MM.1S (cell line): Measurements from ENCODE around the gene ZNF326.

Source experiments
- DNase-seq: peaks from one replicate; pipeline ENCODE4 v3.0.0-alpha.2; 2015
- H2AFZ ChIP-seq: fragments of 300-600 bp; sonication (generic); 2 replicates; pipeline ENCODE4 v1.6.0; 2016; ENCODE audit warnings: antibody characterized with exemption, low read length
- H3F3A ChIP-seq: fragments of 300-600 bp; sonication (generic); 2 replicates; pipeline ENCODE4 v1.6.1; 2016; ENCODE audit warnings: mild to moderate bottlenecking, antibody characterized with exemption, low read length, moderate library complexity, mixed read lengths; ENCODE audit not compliant: insufficient read depth
- H3K27ac ChIP-seq: fragments of 300-600 bp; sonication (generic); 2 replicates; pipeline ENCODE4 v1.5.1; 2016; ENCODE audit warnings: mild to moderate bottlenecking, low read length
- H3K27me3 ChIP-seq: fragments of 300-600 bp; sonication (generic); replicated peaks from 2 replicates; pipeline ENCODE4 v1.6.0; 2016; ENCODE audit warnings: low read length; ENCODE audit not compliant: insufficient read depth
- H3K36me3 ChIP-seq: fragments of 300-600 bp; sonication (generic); replicated peaks from 2 replicates; pipeline ENCODE4 v1.6.1; 2016; ENCODE audit warnings: mild to moderate bottlenecking, low read length, mixed read lengths; ENCODE audit not compliant: insufficient read depth
- H3K4me1 ChIP-seq: fragments of 300-600 bp; sonication (generic); 2 replicates; pipeline ENCODE4 v1.6.1; 2016; ENCODE audit warnings: low read length, mixed read lengths
- H3K4me2 ChIP-seq: fragments of 300-600 bp; sonication (generic); 2 replicates; pipeline ENCODE4 v1.6.0; 2016; ENCODE audit warnings: low read depth, low read length
- H3K4me3 ChIP-seq: fragments of 300-600 bp; sonication (generic); 2 replicates; pipeline ENCODE4 v1.5.1; 2016; ENCODE audit warnings: low read length, mixed read lengths
- H3K79me2 ChIP-seq: fragments of 300-600 bp; sonication (generic); 2 replicates; pipeline ENCODE4 v1.6.1; 2016; ENCODE audit warnings: mixed run types, low read length, mixed read lengths
- H3K9ac ChIP-seq: fragments of 300-600 bp; sonication (generic); 2 replicates; pipeline ENCODE4 v1.6.1; 2016; ENCODE audit warnings: low read length, mixed read lengths
- H3K9me2 ChIP-seq: fragments of 300-600 bp; sonication (generic); replicated peaks from 2 replicates; pipeline ENCODE4 v1.6.1; 2016; ENCODE audit warnings: mild to moderate bottlenecking, low read length, mixed read lengths; ENCODE audit not compliant: insufficient read depth
- H3K9me3 ChIP-seq: fragments of 300-600 bp; sonication (generic); replicated peaks from 2 replicates; pipeline ENCODE4 v1.6.1; 2016; ENCODE audit warnings: mild to moderate bottlenecking, low read length, mixed read lengths; ENCODE audit not compliant: insufficient read depth
- H4K20me1 ChIP-seq: fragments of 300-600 bp; sonication (generic); 2 replicates; pipeline ENCODE4 v1.6.1; 2016; ENCODE audit warnings: mild to moderate bottlenecking, low read length, moderate library complexity, mixed read lengths; ENCODE audit not compliant: insufficient read depth
- EZH2 ChIP-seq: fragments of 300-600 bp; sonication (generic); optimal IDR thresholded peaks from 2 replicates; pipeline ENCODE3; 2017; ENCODE audit warnings: low read depth, mild to moderate bottlenecking, antibody characterized with exemption, low read length, mixed read lengths
- EZH2phosphoT487 ChIP-seq: fragments of 300-600 bp; sonication (generic); IDR thresholded peaks from 2 replicates; pipeline ENCODE4 v1.6.1; 2018; ENCODE audit warnings: antibody characterized with exemption, low read length
- TF ChIP-seq, protein P1 (sequence below): fragments of 300-600 bp; sonication (generic); IDR thresholded peaks from 2 replicates; pipeline ENCODE4 v1.5.1; 2016; ENCODE audit warnings: antibody characterized with exemption, low read length, mixed read lengths

ZNF326 gene

DNA sequence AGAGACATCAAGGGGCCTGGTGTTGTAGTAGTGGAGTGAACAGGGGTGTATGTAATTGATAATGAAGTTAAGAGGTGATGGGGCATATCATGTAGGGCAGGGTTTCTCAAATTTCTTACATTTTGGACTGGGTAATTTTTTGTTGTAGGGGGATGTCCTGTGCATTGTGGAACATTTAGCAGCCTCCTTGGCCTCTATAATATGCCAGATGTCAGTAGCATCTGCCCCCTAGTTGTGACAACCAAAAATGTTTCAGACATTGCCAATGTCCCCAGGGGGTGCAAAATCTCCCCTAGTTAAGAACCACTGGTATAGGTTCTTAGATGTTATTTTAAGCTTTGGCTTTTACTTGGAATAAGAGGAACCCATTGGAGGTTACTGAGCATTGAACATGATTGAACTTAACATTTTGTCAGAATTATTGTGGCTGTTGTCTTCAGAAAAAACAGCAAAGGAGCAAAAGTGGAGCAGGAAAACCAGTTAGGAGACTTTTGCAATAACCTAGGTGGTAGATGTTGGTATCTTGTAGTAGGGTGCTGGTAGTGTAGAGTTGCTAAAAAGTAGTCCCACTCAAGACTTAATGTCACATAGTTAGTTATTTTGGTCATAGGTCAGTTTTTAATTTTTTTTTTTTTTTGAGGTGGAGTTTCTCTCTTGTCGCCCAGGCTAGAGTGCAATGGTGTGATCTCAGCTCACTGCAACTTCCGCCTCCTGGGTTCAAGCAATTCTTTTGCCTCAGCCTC, 6.2 kb downstream of the ZNF326 start:
- H3K36me3 ChIP-seq = no peaks in the 10 kb centered on the region; the same call in 1 of the 2 replicates
- H3K79me2 ChIP-seq = peaks cover 88% of the 10 kb centered on the region
- H3K4me1 ChIP-seq = peaks cover 8% of the 10 kb centered on the region
- no peak overlapping the region for H2AFZ ChIP-seq
- peaks cover 6% of the 10 kb centered on the region; the same call in 1 of the 2 replicates for H4K20me1 ChIP-seq
- no peak overlapping the region for H3K27ac ChIP-seq
- DNase-seq = peak; percentile 30
- H3K9me3 ChIP-seq = no peaks in the 10 kb centered on the region
- no peaks in the 10 kb centered on the region for H3K9me2 ChIP-seq
- H3K4me3 ChIP-seq = no peak overlapping the region
- no peaks in the 10 kb centered on the region for H3F3A ChIP-seq
- TF ChIP-seq, protein P1, sequence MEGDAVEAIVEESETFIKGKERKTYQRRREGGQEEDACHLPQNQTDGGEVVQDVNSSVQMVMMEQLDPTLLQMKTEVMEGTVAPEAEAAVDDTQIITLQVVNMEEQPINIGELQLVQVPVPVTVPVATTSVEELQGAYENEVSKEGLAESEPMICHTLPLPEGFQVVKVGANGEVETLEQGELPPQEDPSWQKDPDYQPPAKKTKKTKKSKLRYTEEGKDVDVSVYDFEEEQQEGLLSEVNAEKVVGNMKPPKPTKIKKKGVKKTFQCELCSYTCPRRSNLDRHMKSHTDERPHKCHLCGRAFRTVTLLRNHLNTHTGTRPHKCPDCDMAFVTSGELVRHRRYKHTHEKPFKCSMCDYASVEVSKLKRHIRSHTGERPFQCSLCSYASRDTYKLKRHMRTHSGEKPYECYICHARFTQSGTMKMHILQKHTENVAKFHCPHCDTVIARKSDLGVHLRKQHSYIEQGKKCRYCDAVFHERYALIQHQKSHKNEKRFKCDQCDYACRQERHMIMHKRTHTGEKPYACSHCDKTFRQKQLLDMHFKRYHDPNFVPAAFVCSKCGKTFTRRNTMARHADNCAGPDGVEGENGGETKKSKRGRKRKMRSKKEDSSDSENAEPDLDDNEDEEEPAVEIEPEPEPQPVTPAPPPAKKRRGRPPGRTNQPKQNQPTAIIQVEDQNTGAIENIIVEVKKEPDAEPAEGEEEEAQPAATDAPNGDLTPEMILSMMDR = peak; percentile 27; the same call in 1 of the 2 replicates
- no peak for TF ChIP-seq EZH2phosphoT487
- no peak for TF ChIP-seq EZH2
- H3K27me3 ChIP-seq = no peaks in the 10 kb centered on the region
- H3K9ac ChIP-seq = no peak overlapping the region
- no peak overlapping the region for H3K4me2 ChIP-seq

DNA sequence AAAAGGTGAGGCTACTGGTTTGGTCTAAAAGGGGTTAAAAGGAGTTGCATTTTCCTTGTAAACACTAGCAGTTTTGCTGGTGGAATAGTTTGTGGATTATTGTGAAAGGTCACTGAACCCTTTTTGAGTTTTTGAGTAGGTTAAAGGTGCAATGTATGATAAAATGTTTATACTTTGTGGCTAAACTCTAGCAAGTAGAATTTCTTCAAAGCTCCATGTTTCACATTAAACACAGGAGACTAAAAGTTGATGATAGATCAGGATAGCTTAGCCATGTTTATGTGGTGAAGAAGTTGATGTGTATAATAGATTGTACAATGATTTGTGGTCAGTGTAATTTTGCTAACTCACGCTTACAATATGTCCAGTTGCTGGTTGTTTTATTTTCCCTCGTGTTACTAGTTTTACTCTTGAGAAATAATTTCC, 13.1 kb downstream of the ZNF326 start:
- H3F3A ChIP-seq = no peaks in the 10 kb centered on the region
- H3K27ac ChIP-seq = no peak overlapping the region
- H3K9me2 ChIP-seq = no peaks in the 10 kb centered on the region
- peaks cover 12% of the 10 kb centered on the region; the same call in 1 of the 2 replicates for H3K36me3 ChIP-seq
- no peaks in the 10 kb centered on the region for H3K4me1 ChIP-seq
- no peaks in the 10 kb centered on the region for H3K9me3 ChIP-seq
- H3K4me3 ChIP-seq = no peak overlapping the region
- H3K27me3 ChIP-seq = no peaks in the 10 kb centered on the region; the same call in 1 of the 2 replicates
- H3K4me2 ChIP-seq = no peak overlapping the region
- TF ChIP-seq EZH2phosphoT487 (no peak), EZH2 (no peak)
- TF ChIP-seq, protein P1 = no peak
- H4K20me1 ChIP-seq = 0 out of 2 replicates have a peak, but pooled peaks cover 4% of the 10 kb centered on the region
- H3K9ac ChIP-seq = no peak overlapping the region
- no peak for DNase-seq
- no peak overlapping the region for H2AFZ ChIP-seq
- H3K79me2 ChIP-seq = peaks cover 43% of the 10 kb centered on the region

DNA sequence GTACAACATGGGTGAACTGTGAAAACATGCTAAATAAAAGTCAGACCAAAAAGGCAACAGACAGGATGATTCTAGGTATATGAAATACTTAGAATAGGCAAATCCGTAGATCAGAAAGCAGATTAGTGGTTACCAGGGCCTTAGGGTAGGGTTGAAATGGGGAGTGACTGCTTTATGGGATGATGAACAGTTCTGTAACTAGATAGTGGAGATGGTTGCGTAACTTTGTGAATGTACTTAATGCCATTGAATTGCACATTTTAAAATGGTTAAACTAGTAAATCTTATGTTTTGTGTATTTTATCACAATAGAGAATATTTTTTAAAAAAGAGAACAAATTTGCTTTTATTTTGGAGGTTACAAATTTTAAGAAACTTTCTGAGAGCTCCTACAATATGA, 17.4 kb downstream of the ZNF326 start:
- peaks cover 8% of the 10 kb centered on the region; the same call in 1 of the 2 replicates for H3K36me3 ChIP-seq
- H3K27me3 ChIP-seq = no peaks in the 10 kb centered on the region; the same call in 1 of the 2 replicates
- no peaks in the 10 kb centered on the region for H3K9me2 ChIP-seq
- H3K4me3 ChIP-seq = no peak overlapping the region
- H3K9me3 ChIP-seq = no peaks in the 10 kb centered on the region
- H3F3A ChIP-seq = no peaks in the 10 kb centered on the region; the same call in 1 of the 2 replicates
- H3K4me2 ChIP-seq = no peak overlapping the region
- no peak overlapping the region for H3K27ac ChIP-seq
- TF ChIP-seq EZH2 (no peak), EZH2phosphoT487 (no peak)
- TF ChIP-seq, protein P1 = no peak
- H3K9ac ChIP-seq = no peak overlapping the region
- H4K20me1 ChIP-seq = no peaks in the 10 kb centered on the region
- H2AFZ ChIP-seq = no peak overlapping the region
- DNase-seq = no peak
- H3K4me1 ChIP-seq = no peaks in the 10 kb centered on the region
- peaks cover 15% of the 10 kb centered on the region; the same call in 1 of the 2 replicates for H3K79me2 ChIP-seq
